HEK293 (cell line): ENCODE results near the gene AFF3.

Experiments
- CTCF ChIA-PET: fragments of 350-600 bp; formaldehyde crosslinking; extraction: SDS; loops from one replicate; lab custom pipeline; 2021; ENCODE audit warnings: antibody characterized with exemption; lab: Yijun Ruan, JAX
- POLR2A ChIA-PET: fragments of 300-600 bp; formaldehyde crosslinking; extraction: SDS; loops from one replicate; lab custom pipeline; 2020; ENCODE audit warnings: antibody characterized with exemption, inconsistent platforms; lab: Yijun Ruan, JAX
- H3K27ac ChIP-seq: fragments of 200-500 bp; sonication (Bioruptor generic); 2 replicates; pipeline ENCODE4 v1.5.1; 2014; ENCODE audit warnings: low read depth, low read length, control low read depth, inconsistent platforms; ENCODE audit errors: extremely low read depth
- H3K36me3 ChIP-seq, 2 experiments: fragments of 200-500 bp in 1 of 2; sonication (Bioruptor generic) in 1 of 2; 1 replicate in 1 of 2; 2 replicates in 1 of 2; pipeline ENCODE4 v1.5.1; 2014 to 2017; ENCODE audit warnings: inconsistent platforms in 2 of 2, low read length in 2 of 2; ENCODE audit not compliant: control insufficient read depth in 2 of 2, insufficient read depth in 1 of 2
- H3K4me1 ChIP-seq: fragments of 200-500 bp; sonication (Bioruptor generic); 2 replicates; pipeline ENCODE4 v1.5.1; 2014; ENCODE audit warnings: mild to moderate bottlenecking, low read length, inconsistent platforms; ENCODE audit not compliant: control insufficient read depth, insufficient read depth
- H3K4me3 ChIP-seq: 2 replicates; pipeline ENCODE4 v1.5.1; 2011; ENCODE audit warnings: low read depth, mild to moderate bottlenecking, control low read depth, low read length, moderate library complexity
- H3K9me3 ChIP-seq: fragments of 200-500 bp; sonication (Bioruptor generic); 2 replicates; pipeline ENCODE4 v1.5.1; 2014; ENCODE audit warnings: low read depth, low read length, inconsistent platforms; ENCODE audit not compliant: control insufficient read depth, insufficient read depth
- EGR2 ChIP-seq: fragments of 450-650 bp; formaldehyde crosslinking; IDR thresholded peaks from 2 replicates; pipeline ENCODE4 v1.5.1; 2016; ENCODE audit warnings: low read depth, missing biosample characterization, missing genetic modification characterization
- HOXC10 ChIP-seq: sonication (generic); formaldehyde crosslinking; IDR thresholded peaks from 2 replicates; pipeline ENCODE4 v1.8.1; 2023; ENCODE audit warnings: mild to moderate bottlenecking, missing genetic modification reagents
- KLF16 ChIP-seq: fragments of 450-650 bp; formaldehyde crosslinking; IDR thresholded peaks from 2 replicates; pipeline ENCODE4 v1.5.1; 2017; ENCODE audit warnings: missing biosample characterization, missing genetic modification characterization
- PRDM2 ChIP-seq: fragments of 450-650 bp; formaldehyde crosslinking; IDR thresholded peaks from 2 replicates; pipeline ENCODE4 v1.5.1; 2016; ENCODE audit warnings: missing biosample characterization, missing genetic modification characterization, borderline replicate concordance
- SP7 ChIP-seq: fragments of 450-650 bp; formaldehyde crosslinking; IDR thresholded peaks from 2 replicates; pipeline ENCODE4 v1.5.1; 2016; ENCODE audit warnings: missing biosample characterization, missing genetic modification characterization
- ZFHX2 ChIP-seq: fragments of 450-650 bp; formaldehyde crosslinking; conservative IDR thresholded peaks from 2 replicates; pipeline ENCODE4 v1.5.1; 2016; ENCODE audit warnings: missing biosample characterization, missing genetic modification characterization
- ZNF184 ChIP-seq: fragments of 450-650 bp; IDR thresholded peaks from 2 replicates; pipeline ENCODE4 v1.5.1; 2018; ENCODE audit warnings: missing biosample characterization, mild to moderate bottlenecking, missing genetic modification characterization
- ZNF202 ChIP-seq: fragments of 450-650 bp; formaldehyde crosslinking; IDR thresholded peaks from 2 replicates; pipeline ENCODE4 v1.5.1; 2016; ENCODE audit warnings: missing biosample characterization, missing genetic modification characterization, borderline replicate concordance
- ZNF341 ChIP-seq: fragments of 450-650 bp; formaldehyde crosslinking; IDR thresholded peaks from 2 replicates; pipeline ENCODE4; 2016; ENCODE audit warnings: low read depth, missing biosample characterization, missing genetic modification characterization
- ZNF580 ChIP-seq: fragments of 450-650 bp; formaldehyde crosslinking; IDR thresholded peaks from 2 replicates; pipeline ENCODE4 v1.5.1; 2016; ENCODE audit warnings: missing biosample characterization, missing genetic modification characterization
- ZNF747 ChIP-seq: fragments of 450-650 bp; formaldehyde crosslinking; IDR thresholded peaks from 2 replicates; pipeline ENCODE4 v1.5.1; 2016; ENCODE audit warnings: missing biosample characterization, missing genetic modification characterization
- TF ChIP-seq, protein P1 (sequence below): fragments of 450-650 bp; formaldehyde crosslinking; IDR thresholded peaks from 2 replicates; pipeline ENCODE4 v1.5.1; 2016; ENCODE audit warnings: missing biosample characterization, missing genetic modification characterization
- TF ChIP-seq, protein P2 (sequence below): fragments of 450-650 bp; IDR thresholded peaks from 2 replicates; pipeline ENCODE4 v1.5.1; 2018; ENCODE audit warnings: missing biosample characterization, mild to moderate bottlenecking, missing genetic modification characterization

Gene AFF3

GRCh38 chr2:99975386-99975785, 167.0 kb downstream of the AFF3 start:
- CTCF ChIA-PET = no interaction called here

More at GRCh38 chr2:99975386-99975785, 167.0 kb downstream of the AFF3 start:
- TF ChIP-seq SP7 (tag by site-specific recombination) = no peak
- TF ChIP-seq PRDM2 (tag by site-specific recombination) = no peak
- TF ChIP-seq ZNF202 = no peak
- TF ChIP-seq EGR2 = peak; percentile 21; the same call in 1 of the 2 replicates
- TF ChIP-seq, protein P1, sequence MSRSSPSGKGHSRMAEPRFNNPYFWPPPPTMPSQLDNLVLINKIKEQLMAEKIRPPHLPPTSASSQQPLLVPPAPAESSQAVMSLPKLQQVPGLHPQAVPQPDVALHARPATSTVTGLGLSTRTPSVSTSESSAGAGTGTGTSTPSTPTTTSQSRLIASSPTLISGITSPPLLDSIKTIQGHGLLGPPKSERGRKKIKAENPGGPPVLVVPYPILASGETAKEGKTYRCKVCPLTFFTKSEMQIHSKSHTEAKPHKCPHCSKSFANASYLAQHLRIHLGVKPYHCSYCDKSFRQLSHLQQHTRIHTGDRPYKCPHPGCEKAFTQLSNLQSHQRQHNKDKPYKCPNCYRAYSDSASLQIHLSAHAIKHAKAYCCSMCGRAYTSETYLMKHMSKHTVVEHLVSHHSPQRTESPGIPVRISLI (tag by site-specific recombination) = 0 out of 2 replicates have a peak, but pooled peaks have one; percentile 51
- TF ChIP-seq HOXC10 (CRISPR knock-in tag) = no peak
- no peak for TF ChIP-seq ZNF747 (tag by site-specific recombination)
- TF ChIP-seq, protein P2, sequence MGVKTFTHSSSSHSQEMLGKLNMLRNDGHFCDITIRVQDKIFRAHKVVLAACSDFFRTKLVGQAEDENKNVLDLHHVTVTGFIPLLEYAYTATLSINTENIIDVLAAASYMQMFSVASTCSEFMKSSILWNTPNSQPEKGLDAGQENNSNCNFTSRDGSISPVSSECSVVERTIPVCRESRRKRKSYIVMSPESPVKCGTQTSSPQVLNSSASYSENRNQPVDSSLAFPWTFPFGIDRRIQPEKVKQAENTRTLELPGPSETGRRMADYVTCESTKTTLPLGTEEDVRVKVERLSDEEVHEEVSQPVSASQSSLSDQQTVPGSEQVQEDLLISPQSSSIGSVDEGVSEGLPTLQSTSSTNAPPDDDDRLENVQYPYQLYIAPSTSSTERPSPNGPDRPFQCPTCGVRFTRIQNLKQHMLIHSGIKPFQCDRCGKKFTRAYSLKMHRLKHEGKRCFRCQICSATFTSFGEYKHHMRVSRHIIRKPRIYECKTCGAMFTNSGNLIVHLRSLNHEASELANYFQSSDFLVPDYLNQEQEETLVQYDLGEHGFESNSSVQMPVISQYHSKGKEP (tag by site-specific recombination) = no peak
- no peak for TF ChIP-seq ZNF341 (tag by site-specific recombination)
- TF ChIP-seq ZNF184 (tag by site-specific recombination) = 0 out of 2 replicates have a peak, but pooled peaks have one; percentile 10
- no peak for TF ChIP-seq ZNF580
- TF ChIP-seq KLF16 = no peak
- peak; percentile 61 for TF ChIP-seq ZFHX2 (tag by site-specific recombination)
- Histone ChIP-seq H3K9me3 (no peaks in the 10 kb centered on the region), H3K36me3 (no peaks in the 10 kb centered on the region), H3K4me1 (peaks cover 10% of the 10 kb centered on the region), H3K27ac (no peak overlapping the region), H3K4me3 (no peak overlapping the region)
- POLR2A ChIA-PET = no interaction called here
